DMS 273 (cell line): ENCODE data around the gene LEKR1.
A peak's percentile ranks its signal among the peaks of the same experiment; 100 is the strongest.
"Not testable (repeated sequence)": the region's sequence is repeated elsewhere in the genome, so short reads cannot be mapped to it uniquely, and the experiment has no call there.

Experiments
- DNase-seq: peaks from one replicate; lab custom pipeline; 2025; ENCODE audit not compliant: unreplicated experiment; lab: John Stamatoyannopoulos, UW

The LEKR1 gene

DNA sequence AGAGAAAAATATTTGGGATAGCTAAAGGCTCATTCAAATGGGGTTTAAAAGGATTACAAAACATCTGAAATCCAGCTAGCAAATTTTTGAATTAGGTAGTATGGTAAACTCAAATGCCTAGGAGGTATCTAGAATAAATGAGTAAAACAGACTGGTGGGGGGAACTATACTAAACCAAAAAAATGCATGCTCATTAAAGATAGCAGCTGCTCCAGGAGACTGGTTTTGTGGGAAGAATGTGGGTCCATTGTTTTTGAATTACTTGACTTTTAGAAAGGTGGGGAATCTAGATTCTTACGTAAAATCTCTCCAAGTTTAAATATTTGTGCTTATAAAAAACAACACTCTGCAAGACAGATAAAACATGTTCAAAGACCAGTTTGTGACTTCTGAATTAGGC, 73.8 kb downstream of the LEKR1 start:
- DNase-seq: no peak

GRCh38 chr3:156902916-156903315, 76.8 kb downstream of the LEKR1 start:
- no peak for DNase-seq

- no peak for DNase-seq
Measured at GRCh38 chr3:156906275-156906674, 80.1 kb downstream of the LEKR1 start.

- DNase-seq: no peak
Measured at GRCh38 chr3:156908398-156908797, 82.2 kb downstream of the LEKR1 start.

- DNase-seq: no peak
Measured at GRCh38 chr3:156910022-156910421, 83.9 kb downstream of the LEKR1 start.

DNA sequence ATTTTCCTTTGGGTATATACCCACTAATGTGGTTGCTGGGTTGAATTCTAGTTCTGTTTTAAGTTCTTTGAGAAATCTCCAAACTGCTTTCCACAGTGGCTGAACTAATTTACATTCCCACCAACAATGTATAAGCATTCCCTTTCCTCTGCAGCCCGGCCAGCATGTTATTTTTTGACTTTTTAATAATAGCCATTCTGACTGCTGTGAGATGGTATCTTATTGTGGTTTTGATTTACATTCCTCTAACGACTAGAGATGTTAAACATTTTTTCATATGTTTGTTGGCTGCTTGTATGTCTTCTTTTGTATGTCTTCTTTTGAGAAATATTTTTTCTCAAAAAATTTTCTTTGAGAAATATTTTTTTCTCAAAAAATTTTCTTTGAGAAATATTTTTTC, 84.7 kb downstream of the LEKR1 start:
- not testable (repeated sequence) for DNase-seq

- not testable (repeated sequence) for DNase-seq
Measured at GRCh38 chr3:156914300-156914699, 88.1 kb downstream of the LEKR1 start.

DNA sequence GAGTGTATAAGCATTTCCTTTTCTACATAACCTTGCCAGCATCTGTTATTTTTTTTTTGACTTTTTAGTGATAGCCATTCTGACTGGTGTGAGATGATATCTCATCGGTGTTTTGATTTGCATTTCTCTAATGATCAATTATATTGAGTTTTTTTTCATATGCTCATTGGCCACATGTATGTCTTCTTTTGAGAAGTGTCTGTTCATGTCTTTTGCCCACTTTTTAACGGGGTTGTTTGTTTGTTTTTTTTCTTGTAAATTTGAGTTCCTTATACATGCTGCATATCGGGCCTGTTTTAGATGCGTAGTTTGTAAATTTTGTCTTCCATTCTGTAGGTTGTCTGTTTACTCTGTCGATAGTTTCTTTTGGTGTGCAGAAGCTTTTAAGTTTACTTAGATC, 89.2 kb downstream of the LEKR1 start:
- DNase-seq: no peak

DNA sequence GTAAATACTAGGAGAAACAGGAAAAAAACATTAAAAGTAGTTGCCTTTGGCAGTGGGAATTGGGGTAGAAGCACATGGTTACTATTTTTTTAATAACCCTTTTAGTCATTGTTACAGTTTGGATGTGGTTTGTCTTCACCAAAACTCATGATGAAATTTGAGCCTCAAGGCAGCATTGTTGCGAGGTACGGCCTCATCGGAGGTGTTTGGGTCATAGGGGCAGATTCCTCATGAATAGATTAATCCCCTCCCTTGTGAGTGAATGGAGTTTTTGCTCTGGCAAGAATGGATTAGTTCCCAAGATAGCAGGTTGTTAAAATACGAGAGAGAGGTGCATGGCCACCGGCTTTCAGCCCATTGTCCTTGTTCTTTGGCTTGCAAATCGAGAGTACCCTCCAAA, 92.6 kb downstream of the LEKR1 start:
- DNase-seq: no peak

DNA sequence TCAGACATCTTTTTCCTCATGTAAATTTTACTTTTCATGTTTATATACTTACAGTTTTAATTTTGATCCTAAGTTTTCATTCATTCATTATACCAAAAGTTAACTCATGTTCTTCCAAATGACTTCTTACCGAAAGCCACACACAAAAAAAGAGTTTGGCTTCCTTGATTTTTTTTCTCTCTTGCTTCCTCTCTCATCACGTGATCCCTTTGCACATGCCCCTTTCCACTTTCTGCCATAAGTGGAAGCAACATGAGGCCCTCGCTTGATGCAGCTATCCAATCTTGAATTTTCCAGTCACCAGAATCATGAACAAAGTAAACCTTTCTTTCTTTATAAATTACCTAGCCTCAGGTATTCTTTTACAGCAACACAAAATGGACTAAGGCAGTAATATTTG, 93.7 kb downstream of the LEKR1 start:
- no peak for DNase-seq

DNA sequence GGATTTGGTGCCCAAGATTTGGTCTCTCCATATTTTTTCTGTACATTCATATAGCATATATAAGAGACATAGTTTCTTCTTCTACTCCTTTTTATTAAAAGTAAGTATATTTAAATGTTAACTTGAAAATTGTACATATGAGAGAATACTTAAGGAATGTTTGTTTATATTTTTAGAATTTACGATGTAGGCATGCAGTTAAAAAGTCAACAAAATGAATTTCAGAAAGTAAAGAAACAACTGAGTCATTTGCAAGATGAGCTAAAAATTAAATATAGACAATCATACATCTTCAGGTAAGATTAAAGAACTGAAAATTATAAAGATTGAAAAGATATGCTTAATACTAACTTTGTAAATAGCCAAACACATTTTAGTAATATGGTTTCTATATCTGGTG, 94.2 kb downstream of the LEKR1 start:
- DNase-seq: no peak

DNA sequence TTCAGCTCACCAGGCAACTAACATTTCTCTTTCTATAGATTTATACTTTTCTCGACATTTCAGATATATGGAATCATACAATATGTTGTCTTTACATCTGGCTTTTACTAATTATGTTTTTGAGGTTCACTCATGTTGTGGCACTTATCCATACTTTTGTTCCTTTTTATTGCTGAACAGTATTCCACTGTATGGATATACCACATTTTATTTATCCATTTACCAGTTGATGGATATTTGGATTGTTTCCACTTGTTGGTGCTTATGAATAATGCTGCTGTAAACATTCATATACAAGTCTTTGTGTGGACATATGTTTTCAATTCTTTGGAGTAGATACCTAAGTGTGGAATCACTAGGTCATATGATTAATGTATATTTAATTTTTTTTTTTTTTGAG, 97.2 kb downstream of the LEKR1 start:
- DNase-seq: no peak

GRCh38 chr3:156938724-156939123, 112.6 kb downstream of the LEKR1 start:
- no peak for DNase-seq

DNA sequence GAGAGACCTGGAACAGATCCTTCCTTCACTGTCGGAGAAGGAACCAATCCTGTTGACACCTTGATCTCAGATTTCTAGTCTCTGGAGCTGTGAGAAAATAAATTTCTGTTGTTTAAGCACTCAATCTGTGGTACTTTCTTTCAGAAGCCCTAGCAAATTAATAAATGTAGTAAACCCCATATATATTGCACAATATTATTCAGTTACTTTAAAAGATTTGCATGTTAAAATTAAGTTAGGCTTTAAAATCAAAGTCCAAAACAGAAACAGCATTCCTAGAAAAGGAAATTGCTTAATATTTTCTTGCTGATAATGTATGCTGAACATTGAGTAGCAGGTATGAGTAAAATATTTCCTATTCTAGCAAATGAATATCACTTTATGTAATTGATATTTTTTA, 113.2 kb downstream of the LEKR1 start:
- no peak for DNase-seq

DNA sequence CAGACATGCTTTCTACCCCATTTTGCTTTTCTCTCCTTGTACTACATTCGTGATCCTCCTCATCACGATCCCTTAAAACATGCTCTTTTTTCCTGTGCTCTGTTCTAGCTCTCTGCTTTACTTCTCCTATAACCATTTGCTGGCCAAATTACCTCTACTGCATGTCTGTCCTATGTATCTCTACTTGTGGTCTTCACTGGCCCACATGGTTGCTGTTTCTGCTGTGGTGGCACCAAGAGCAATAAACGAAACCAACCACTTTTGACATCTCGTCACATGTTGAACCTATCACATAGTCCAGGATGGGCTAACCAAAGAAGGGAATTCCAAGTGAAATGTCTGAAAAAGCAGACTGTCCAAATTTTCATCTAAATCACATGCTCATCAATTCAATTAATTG, 115.2 kb downstream of the LEKR1 start:
- DNase-seq: no peak

DNA sequence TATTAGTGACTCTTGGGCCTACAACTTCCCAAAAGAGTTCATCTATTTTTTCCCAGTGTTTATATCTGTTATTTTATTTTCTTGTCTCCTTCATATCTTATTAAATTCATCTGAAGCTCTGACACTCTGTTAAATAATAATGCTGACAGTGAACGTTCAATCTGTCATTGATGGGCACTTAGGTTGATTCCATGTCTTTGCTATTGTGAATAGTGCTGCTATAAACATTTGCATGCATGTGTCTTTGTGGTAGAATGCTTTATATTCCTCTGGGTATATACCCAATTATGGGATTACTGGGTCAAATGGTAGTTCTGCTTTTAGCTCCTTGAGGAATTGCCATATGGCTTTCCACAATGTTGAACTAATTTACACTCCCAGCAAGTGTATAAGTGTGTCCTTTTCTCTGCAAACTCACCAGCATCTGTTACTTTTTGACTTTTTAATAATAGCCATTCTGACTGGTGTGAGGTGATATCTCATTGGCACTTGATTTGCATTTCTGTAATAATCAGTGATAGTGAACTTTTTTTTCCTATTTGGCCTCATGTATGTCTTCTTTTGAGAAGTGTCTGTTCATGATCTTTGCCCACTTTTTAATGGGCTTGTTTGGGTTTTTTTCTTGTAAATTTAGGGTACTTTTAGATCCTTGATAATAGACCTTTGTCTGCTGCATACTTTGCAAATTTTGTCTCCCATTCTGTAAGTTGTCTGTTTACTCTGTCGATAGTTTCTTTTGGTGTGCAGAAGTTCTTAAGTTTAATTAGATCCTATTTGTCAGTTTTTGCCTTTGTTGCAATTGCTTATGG, 122.5 kb downstream of the LEKR1 start:
- DNase-seq: peak; percentile 68

- DNase-seq: no peak
Measured at GRCh38 chr3:156952011-156952410, 125.9 kb downstream of the LEKR1 start.

GRCh38 chr3:156957715-156958114, 131.6 kb downstream of the LEKR1 start:
- no peak for DNase-seq

DNA sequence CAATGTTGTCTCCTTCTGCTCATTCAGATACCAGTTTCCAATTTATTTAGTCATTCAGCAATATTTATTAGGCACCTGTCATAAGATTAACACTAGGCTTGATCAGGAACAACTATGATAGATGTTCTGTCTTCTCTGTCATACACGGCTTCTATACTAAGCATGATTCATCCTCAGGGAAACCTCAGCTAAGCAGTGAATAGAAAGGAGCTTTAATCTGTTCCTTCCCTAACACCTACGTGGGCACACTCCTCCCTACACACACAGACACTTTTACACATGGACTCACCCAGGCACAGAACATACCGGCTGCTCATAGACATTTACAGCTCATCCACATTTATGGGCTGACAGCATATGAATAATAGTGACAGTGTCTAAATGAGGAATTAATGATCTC, 136.9 kb downstream of the LEKR1 start:
- no peak for DNase-seq

- DNase-seq: no peak
Measured at GRCh38 chr3:156964577-156964976, 138.4 kb downstream of the LEKR1 start.

- DNase-seq: not testable (repeated sequence)
Measured at GRCh38 chr3:156966349-156966748, 140.2 kb downstream of the LEKR1 start.

DNA sequence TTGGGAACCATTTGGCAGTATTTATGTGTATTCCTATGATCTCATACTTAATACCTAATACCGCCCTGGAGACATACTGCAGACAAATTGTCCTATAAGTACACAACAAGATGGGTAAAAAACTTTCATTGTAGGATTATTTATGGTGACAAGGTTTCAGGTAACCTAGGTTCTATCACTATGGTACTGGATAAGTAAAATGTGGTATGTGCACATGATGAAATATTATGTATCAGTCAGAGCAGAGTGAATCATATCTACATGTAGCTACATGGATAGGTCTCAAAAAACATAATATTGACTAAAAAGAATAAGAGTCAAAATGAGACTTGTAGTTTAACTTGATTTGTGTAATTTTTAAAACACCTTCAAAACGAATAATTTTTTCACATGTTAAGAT, 147.8 kb downstream of the LEKR1 start:
- no peak for DNase-seq

GRCh38 chr3:156974931-156975330, 148.8 kb downstream of the LEKR1 start:
- no peak for DNase-seq
